Choroid plexus epithelial cell (primary cell): Measurements from ENCODE around the gene TRIAP1.

ENCODE experiments used
- DNase-seq: peaks from one replicate; pipeline ENCODE4 v3.0.0-alpha.2; 2010; ENCODE audit warnings: low read depth
- H3K4me3 ChIP-seq: 2 replicates; pipeline ENCODE4 v1.5.1; 2011; ENCODE audit warnings: low read depth, mild to moderate bottlenecking, control low read depth, low read length, moderate library complexity
- TF ChIP-seq, protein P1 (sequence below): conservative IDR thresholded peaks from 2 replicates; pipeline ENCODE4 v1.5.1; 2011; ENCODE audit warnings: low read depth, mild to moderate bottlenecking, control low read depth, inconsistent platforms, low read length, moderate library complexity

Gene TRIAP1

GRCh38 chr12:120485961-120486881 lies 40.0 kb upstream of the TRIAP1 start:
- no peak for DNase-seq
- TF ChIP-seq, protein P1, sequence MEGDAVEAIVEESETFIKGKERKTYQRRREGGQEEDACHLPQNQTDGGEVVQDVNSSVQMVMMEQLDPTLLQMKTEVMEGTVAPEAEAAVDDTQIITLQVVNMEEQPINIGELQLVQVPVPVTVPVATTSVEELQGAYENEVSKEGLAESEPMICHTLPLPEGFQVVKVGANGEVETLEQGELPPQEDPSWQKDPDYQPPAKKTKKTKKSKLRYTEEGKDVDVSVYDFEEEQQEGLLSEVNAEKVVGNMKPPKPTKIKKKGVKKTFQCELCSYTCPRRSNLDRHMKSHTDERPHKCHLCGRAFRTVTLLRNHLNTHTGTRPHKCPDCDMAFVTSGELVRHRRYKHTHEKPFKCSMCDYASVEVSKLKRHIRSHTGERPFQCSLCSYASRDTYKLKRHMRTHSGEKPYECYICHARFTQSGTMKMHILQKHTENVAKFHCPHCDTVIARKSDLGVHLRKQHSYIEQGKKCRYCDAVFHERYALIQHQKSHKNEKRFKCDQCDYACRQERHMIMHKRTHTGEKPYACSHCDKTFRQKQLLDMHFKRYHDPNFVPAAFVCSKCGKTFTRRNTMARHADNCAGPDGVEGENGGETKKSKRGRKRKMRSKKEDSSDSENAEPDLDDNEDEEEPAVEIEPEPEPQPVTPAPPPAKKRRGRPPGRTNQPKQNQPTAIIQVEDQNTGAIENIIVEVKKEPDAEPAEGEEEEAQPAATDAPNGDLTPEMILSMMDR: no peak
- H3K4me3 ChIP-seq: no peak overlapping the region

- H3K4me3 ChIP-seq: no peak overlapping the region
- no peak for DNase-seq
- TF ChIP-seq, protein P1: no peak
Measured at GRCh38 chr12:120483621-120484020, 37.4 kb upstream of the TRIAP1 start.

GRCh38 chr12:120481022-120481767 lies 35.0 kb upstream of the TRIAP1 start:
- TF ChIP-seq, protein P1: no peak
- no peak for DNase-seq
- H3K4me3 ChIP-seq: no peak overlapping the region

- DNase-seq: no peak
- H3K4me3 ChIP-seq: no peak overlapping the region
- TF ChIP-seq, protein P1: no peak
Measured at GRCh38 chr12:120480211-120480610, 34.0 kb upstream of the TRIAP1 start.

- DNase-seq: no peak
- TF ChIP-seq, protein P1: no peak
- no peak overlapping the region for H3K4me3 ChIP-seq
Measured at GRCh38 chr12:120479458-120479857, 33.3 kb upstream of the TRIAP1 start.

DNA sequence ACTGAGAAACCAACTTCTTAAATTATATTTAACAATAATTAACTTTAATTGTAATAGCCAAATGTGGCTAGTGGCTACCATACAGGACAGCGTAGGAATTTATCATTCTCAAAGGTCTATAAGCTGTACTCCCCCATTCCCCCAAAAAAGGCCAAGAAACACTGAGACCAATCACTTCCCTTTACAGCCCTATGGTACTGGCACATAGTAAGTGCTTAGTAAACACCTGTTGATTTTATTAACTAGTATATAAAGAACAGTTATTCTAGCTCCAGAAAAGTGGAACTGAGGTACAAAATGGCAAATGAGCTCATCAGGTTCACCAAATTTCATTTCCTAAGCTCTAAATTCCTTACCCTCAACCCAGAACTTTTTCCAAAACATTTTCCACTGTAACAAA lies 29.5 kb upstream of the TRIAP1 start:
- no peak for DNase-seq
- TF ChIP-seq, protein P1: no peak
- H3K4me3 ChIP-seq: no peak overlapping the region

DNA sequence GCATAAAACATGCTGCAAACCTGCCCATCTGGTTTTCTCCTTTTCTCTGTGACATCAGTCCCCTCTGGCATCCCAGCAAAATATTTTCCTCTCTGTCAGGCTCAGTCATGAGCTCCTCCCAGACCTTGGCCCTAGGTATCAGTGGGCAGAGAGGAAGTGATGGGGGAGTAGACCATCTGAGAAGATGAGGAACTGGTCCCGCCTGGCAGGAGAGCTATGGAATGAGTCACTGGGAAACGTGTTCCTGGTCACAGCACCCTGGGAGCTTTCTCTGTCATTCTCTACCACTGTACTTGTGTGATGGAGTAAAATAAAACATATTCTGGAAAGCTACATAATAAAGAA lies 28.4 kb upstream of the TRIAP1 start:
- TF ChIP-seq, protein P1: no peak
- DNase-seq: peak; percentile 43
- H3K4me3 ChIP-seq: no peak overlapping the region
